Measurements from ENCODE around the gene RAB30.

The RAB30 gene

GRCh38 chr11:83070731-83071566 lies 748 bp downstream of the RAB30 start:
- DNase-seq (ENCODE audit: low spot score): no peak

- no peak for DNase-seq (ENCODE audit: low spot score)
Observed at GRCh38 chr11:83070044-83070701, 1.5 kb downstream of the RAB30 start.

- DNase-seq (ENCODE audit: low spot score): no peak
Observed at GRCh38 chr11:83069441-83070043, 2.2 kb downstream of the RAB30 start.

- no peak for DNase-seq (ENCODE audit: low spot score)
Observed at GRCh38 chr11:83068568-83068967, 3.1 kb downstream of the RAB30 start.

GRCh38 chr11:83064011-83064410 lies 7.7 kb downstream of the RAB30 start:
- DNase-seq (ENCODE audit: low spot score): no peak

- no peak for DNase-seq (ENCODE audit: low spot score)
Observed at GRCh38 chr11:83063073-83063754, 8.5 kb downstream of the RAB30 start.

GRCh38 chr11:83061883-83062282 lies 9.8 kb downstream of the RAB30 start:
- DNase-seq (ENCODE audit: low spot score): no peak

GRCh38 chr11:83060965-83061364 lies 10.7 kb downstream of the RAB30 start:
- DNase-seq (ENCODE audit: low spot score): no peak

GRCh38 chr11:83057721-83058120 lies 14.0 kb downstream of the RAB30 start:
- no peak for DNase-seq (ENCODE audit: low spot score)

GRCh38 chr11:83056611-83057010 lies 15.1 kb downstream of the RAB30 start:
- no peak for DNase-seq (ENCODE audit: low spot score)

- no peak for DNase-seq (ENCODE audit: low spot score)
Observed at GRCh38 chr11:83056204-83056603, 15.5 kb downstream of the RAB30 start.

- no peak for DNase-seq (ENCODE audit: low spot score)
Observed at GRCh38 chr11:83054904-83055380, 16.8 kb downstream of the RAB30 start.

- DNase-seq (ENCODE audit: low spot score): no peak
Observed at GRCh38 chr11:83054001-83054400, 17.7 kb downstream of the RAB30 start.

GRCh38 chr11:83051760-83052671 lies 19.7 kb downstream of the RAB30 start:
- DNase-seq (ENCODE audit: low spot score): no peak

- DNase-seq (ENCODE audit: low spot score): no peak
Observed at GRCh38 chr11:83047515-83048225, 24.0 kb downstream of the RAB30 start.

- no peak for DNase-seq (ENCODE audit: low spot score)
Observed at GRCh38 chr11:83046621-83047172, 25.0 kb downstream of the RAB30 start.

GRCh38 chr11:83044958-83045712 lies 26.6 kb downstream of the RAB30 start:
- DNase-seq (ENCODE audit: low spot score): no peak

GRCh38 chr11:83042964-83043711 lies 28.6 kb downstream of the RAB30 start:
- no peak for DNase-seq (ENCODE audit: low spot score)

GRCh38 chr11:83041126-83041525 lies 30.6 kb downstream of the RAB30 start:
- no peak for DNase-seq (ENCODE audit: low spot score)
